H9 (cell line): ENCODE data around the gene HOXC10. TPM values are rescaled to one million over a fixed set of nuclear protein-coding genes. Genes with fewer than 3 reads are reported as not detected.

ENCODE experiments used
- DNase-seq: peaks from one replicate; pipeline ENCODE4 v3.0.0-alpha.2; 2017
- H2AFZ ChIP-seq: one replicate; pipeline ENCODE4 v1.6.1; 2013; ENCODE audit warnings: mild to moderate bottlenecking, low read length, control low read depth, moderate library complexity
- H2AK5ac ChIP-seq: 2 replicates; pipeline ENCODE4 v1.6.1; 2013; ENCODE audit warnings: low read length, control low read depth, mixed read lengths; ENCODE audit not compliant: insufficient read length
- H2BK120ac ChIP-seq: one replicate; pipeline ENCODE4 v1.6.1; 2013; ENCODE audit warnings: low read depth, mild to moderate bottlenecking, low read length, control low read depth, inconsistent platforms; ENCODE audit not compliant: poor library complexity, severe bottlenecking
- H2BK12ac ChIP-seq: 2 replicates; pipeline ENCODE4 v1.6.1; 2013; ENCODE audit warnings: low read length, control low read depth, mixed read lengths, low read depth; ENCODE audit not compliant: insufficient read length
- H2BK15ac ChIP-seq: 2 replicates; pipeline ENCODE4 v1.6.1; 2013; ENCODE audit warnings: low read depth, low read length, control low read depth
- H2BK20ac ChIP-seq: one replicate; pipeline ENCODE4 v1.6.1; 2013; ENCODE audit warnings: low read depth, mild to moderate bottlenecking, low read length, control low read depth, inconsistent platforms; ENCODE audit not compliant: poor library complexity, severe bottlenecking
- H2BK5ac ChIP-seq: 2 replicates; pipeline ENCODE4 v1.6.1; 2013; ENCODE audit warnings: low read length, control low read depth, mixed read lengths; ENCODE audit not compliant: insufficient read length
- H3K14ac ChIP-seq: 2 replicates; pipeline ENCODE4 v1.6.1; 2013; ENCODE audit warnings: low read length, control low read depth; ENCODE audit not compliant: insufficient read depth
- H3K18ac ChIP-seq: 2 replicates; pipeline ENCODE4 v1.6.1; 2013; ENCODE audit warnings: low read depth, mild to moderate bottlenecking, mixed read lengths, low read length, control low read depth; ENCODE audit not compliant: insufficient read length
- H3K23ac ChIP-seq: 2 replicates; pipeline ENCODE4 v1.6.1; 2013; ENCODE audit warnings: low read length, control low read depth, mixed read lengths, low read depth; ENCODE audit not compliant: insufficient read length
- H3K23me2 ChIP-seq: 2 replicates; pipeline ENCODE4 v1.6.1; 2013; ENCODE audit warnings: low read depth, mild to moderate bottlenecking, mixed read lengths, low read length, control low read depth; ENCODE audit not compliant: insufficient read length, poor library complexity, severe bottlenecking
- H3K27ac ChIP-seq: 2 replicates; pipeline ENCODE4 v1.5.1; 2013; ENCODE audit warnings: low read length, control low read depth, mixed read lengths, low read depth; ENCODE audit not compliant: insufficient read length
- H3K27me3 ChIP-seq: 2 replicates; pipeline ENCODE4 v1.6.1; 2013; ENCODE audit warnings: low read length, control low read depth, inconsistent platforms; ENCODE audit not compliant: insufficient read depth
- H3K4ac ChIP-seq: 2 replicates; pipeline ENCODE4 v1.6.1; 2013; ENCODE audit warnings: low read depth, mild to moderate bottlenecking, control low read depth, inconsistent platforms, low read length, moderate library complexity
- H3K4me1 ChIP-seq: 2 replicates; pipeline ENCODE4 v1.6.1; 2013; ENCODE audit warnings: low read length, control low read depth, inconsistent platforms; ENCODE audit not compliant: insufficient read depth
- H3K4me2 ChIP-seq: 2 replicates; pipeline ENCODE4 v1.6.1; 2013; ENCODE audit warnings: low read length, control low read depth, mixed read lengths; ENCODE audit not compliant: insufficient read length, insufficient read depth
- H3K56ac ChIP-seq: 2 replicates; pipeline ENCODE4 v1.6.1; 2013; ENCODE audit warnings: low read depth, mild to moderate bottlenecking, mixed read lengths, low read length, control low read depth; ENCODE audit not compliant: insufficient read length
- H3K79me1 ChIP-seq: 2 replicates; pipeline ENCODE4 v1.6.1; 2013; ENCODE audit warnings: low read depth, mild to moderate bottlenecking, moderate library complexity, low read length, control low read depth, inconsistent platforms; ENCODE audit not compliant: insufficient read depth, poor library complexity, severe bottlenecking
- H3K79me2 ChIP-seq: 2 replicates; pipeline ENCODE4 v1.6.1; 2013; ENCODE audit warnings: low read length, control low read depth, inconsistent platforms; ENCODE audit not compliant: insufficient read depth
- H3K9ac ChIP-seq: 2 replicates; pipeline ENCODE4 v1.6.1; 2013; ENCODE audit warnings: low read length, control low read depth, mixed read lengths; ENCODE audit not compliant: insufficient read length; ENCODE audit errors: extremely low read depth
- H3K9me3 ChIP-seq: one replicate; pipeline ENCODE4 v1.6.1; 2013; ENCODE audit warnings: low read depth, low read length, inconsistent platforms; ENCODE audit not compliant: control insufficient read depth
- H3T11ph ChIP-seq: one replicate; pipeline ENCODE4 v1.6.1; 2013; ENCODE audit warnings: mild to moderate bottlenecking, low read length, control low read depth, inconsistent platforms
- H4K20me1 ChIP-seq: one replicate; pipeline ENCODE4 v1.6.1; 2013; ENCODE audit not compliant: control insufficient read depth, insufficient read length, insufficient read depth
- H4K5ac ChIP-seq: 2 replicates; pipeline ENCODE4 v1.6.1; 2013; ENCODE audit warnings: low read depth, mild to moderate bottlenecking, mixed read lengths, low read length, control low read depth; ENCODE audit not compliant: insufficient read length
- H4K8ac ChIP-seq: replicated peaks from 2 replicates; pipeline ENCODE4 v1.6.1; 2013; ENCODE audit warnings: low read length, control low read depth, mixed read lengths, low read depth; ENCODE audit not compliant: insufficient read length
- H4K91ac ChIP-seq: 2 replicates; pipeline ENCODE4 v1.6.1; 2013; ENCODE audit warnings: low read depth, mild to moderate bottlenecking, moderate library complexity, mixed read lengths, low read length, control low read depth; ENCODE audit not compliant: insufficient read length
- H3K27ac Mint-ChIP-seq, 3 experiments: 2 replicates in 2 of 3; 3 replicates in 1 of 3; pipeline ENCODE4 v1.8.0; 2020 to 2021; ENCODE audit warnings: mixed read lengths in 3 of 3, mild to moderate bottlenecking in 1 of 3, moderate library complexity in 1 of 3
- H3K27me3 Mint-ChIP-seq: 2 replicates; pipeline ENCODE4 v1.8.0; 2021; ENCODE audit warnings: low read depth, mild to moderate bottlenecking, moderate library complexity, mixed read lengths
- H3K36me3 Mint-ChIP-seq, 3 experiments: 2 replicates in 2 of 3; 3 replicates in 1 of 3; pipeline ENCODE4 v1.8.0; 2020 to 2021; ENCODE audit warnings: low read depth in 3 of 3, mixed read lengths in 3 of 3; ENCODE audit not compliant: insufficient read depth in 1 of 3
- H3K4me1 Mint-ChIP-seq, 2 experiments: 2 replicates each; pipeline ENCODE4 v1.8.0; 2020; ENCODE audit warnings: mixed read lengths in 2 of 2
- H3K4me3 Mint-ChIP-seq, 2 experiments: 2 replicates in 1 of 2; 3 replicates in 1 of 2; pipeline ENCODE4 v1.8.0; 2020 to 2021; ENCODE audit warnings: mild to moderate bottlenecking in 2 of 2, mixed read lengths in 2 of 2, moderate library complexity in 1 of 2
- H3K9me3 Mint-ChIP-seq, 2 experiments: 2 replicates in 1 of 2; 3 replicates in 1 of 2; pipeline ENCODE4 v1.8.0; 2020; ENCODE audit warnings: mild to moderate bottlenecking in 2 of 2, mixed read lengths in 2 of 2, moderate library complexity in 1 of 2
- WGBS: extraction: QIAGEN DNeasy Blood & Tissue Kit; methylation state at CpG from one replicate; pipeline ENCODE4 v1.1.7; 2013; ENCODE audit warnings: missing lambda C conversion rate, low lambda C conversion rate, mixed read lengths; ENCODE audit not compliant: insufficient read length; ENCODE audit errors: extremely low coverage; 5-methylcytosine and 5-hydroxymethylcytosine counted together
- total RNA-seq: library from RNA; stranded (reverse); gene quantifications from 2 replicates; pipeline ENCODE4 v1.2.1, GENCODE V29; 2021
- TF ChIP-seq, protein P1 (sequence below): fragments of 200-600 bp; sonication (generic); conservative IDR thresholded peaks from 3 replicates; pipeline ENCODE4 v1.8.0; 2021; ENCODE audit warnings: antibody characterized with exemption, mild to moderate bottlenecking

HOXC10 gene
- total RNA-seq, 1 experiment from 2014 or later = not detected

DNA sequence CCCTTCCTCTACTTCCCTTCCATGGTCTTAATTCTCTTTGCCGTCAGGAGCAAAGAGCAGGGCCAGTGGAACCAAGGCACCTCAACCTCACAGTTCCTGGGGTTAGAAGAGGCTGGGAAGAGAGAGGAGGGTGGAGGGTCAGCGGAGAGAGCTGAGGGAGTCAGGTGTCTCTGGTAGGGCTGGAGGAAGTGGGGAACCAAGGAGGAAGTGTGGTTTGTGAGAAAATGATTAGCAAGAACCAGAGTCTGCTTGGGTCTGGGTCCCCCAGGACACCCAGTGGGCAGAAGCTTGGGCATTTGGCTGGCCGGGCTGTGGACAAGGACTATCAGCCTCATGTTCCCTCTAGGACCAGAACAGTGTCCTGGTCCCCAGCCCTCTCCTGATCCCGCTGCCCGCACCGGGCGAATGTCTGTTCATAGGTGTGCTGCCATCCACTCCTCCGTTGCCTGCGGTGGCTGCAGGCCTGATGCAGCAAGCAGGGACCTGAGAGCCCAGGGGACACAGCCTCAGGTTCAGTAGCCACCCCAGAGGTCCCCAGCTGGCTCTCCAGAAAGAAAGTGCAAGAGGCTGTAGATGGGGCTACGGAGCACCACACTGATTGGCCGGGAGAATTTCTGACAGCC, 27.9 kb upstream of the HOXC10 start:
- Histone ChIP-seq H3K4me2 (no peak overlapping the region), H2BK20ac (no peak overlapping the region), H3K56ac (no peak overlapping the region), H3K27ac (no peak overlapping the region), H3K4me1 (no peaks in the 10 kb centered on the region), H3K79me1 (no peaks in the 10 kb centered on the region), H2AFZ (no peak overlapping the region), H3T11ph (no peak overlapping the region), H3K79me2 (no peaks in the 10 kb centered on the region), H3K23me2 (no peaks in the 10 kb centered on the region), H3K14ac (no peak overlapping the region), H4K91ac (no peak overlapping the region), H3K18ac (no peak overlapping the region), H4K8ac (no peak overlapping the region), H2BK12ac (no peak overlapping the region), H2BK120ac (no peak overlapping the region), H2BK15ac (no peak overlapping the region), H4K5ac (no peak overlapping the region), H3K9me3 (no peaks in the 10 kb centered on the region), H3K4ac (no peak overlapping the region), H3K27me3 (peaks cover 99% of the 10 kb centered on the region), H3K23ac (no peak overlapping the region), H2BK5ac (no peak overlapping the region), H4K20me1 (no peaks in the 10 kb centered on the region), H2AK5ac (no peak overlapping the region), H3K9ac (no peak overlapping the region)
- no peaks in the 10 kb centered on the region; a peak in 2 of 7 replicates for H3K36me3 Mint-ChIP-seq
- TF ChIP-seq, protein P1, sequence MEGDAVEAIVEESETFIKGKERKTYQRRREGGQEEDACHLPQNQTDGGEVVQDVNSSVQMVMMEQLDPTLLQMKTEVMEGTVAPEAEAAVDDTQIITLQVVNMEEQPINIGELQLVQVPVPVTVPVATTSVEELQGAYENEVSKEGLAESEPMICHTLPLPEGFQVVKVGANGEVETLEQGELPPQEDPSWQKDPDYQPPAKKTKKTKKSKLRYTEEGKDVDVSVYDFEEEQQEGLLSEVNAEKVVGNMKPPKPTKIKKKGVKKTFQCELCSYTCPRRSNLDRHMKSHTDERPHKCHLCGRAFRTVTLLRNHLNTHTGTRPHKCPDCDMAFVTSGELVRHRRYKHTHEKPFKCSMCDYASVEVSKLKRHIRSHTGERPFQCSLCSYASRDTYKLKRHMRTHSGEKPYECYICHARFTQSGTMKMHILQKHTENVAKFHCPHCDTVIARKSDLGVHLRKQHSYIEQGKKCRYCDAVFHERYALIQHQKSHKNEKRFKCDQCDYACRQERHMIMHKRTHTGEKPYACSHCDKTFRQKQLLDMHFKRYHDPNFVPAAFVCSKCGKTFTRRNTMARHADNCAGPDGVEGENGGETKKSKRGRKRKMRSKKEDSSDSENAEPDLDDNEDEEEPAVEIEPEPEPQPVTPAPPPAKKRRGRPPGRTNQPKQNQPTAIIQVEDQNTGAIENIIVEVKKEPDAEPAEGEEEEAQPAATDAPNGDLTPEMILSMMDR = no peak
- H3K27ac Mint-ChIP-seq = no peak overlapping the region; a peak in 1 of 7 replicates
- H3K4me3 Mint-ChIP-seq = no peak overlapping the region
- peaks cover 4 to 11% of the 10 kb centered on the region in 2 experiments; a peak in 3 of 4 replicates for H3K4me1 Mint-ChIP-seq
- peaks cover 0 to 3% of the 10 kb centered on the region in 2 experiments; a peak in 2 of 5 replicates for H3K9me3 Mint-ChIP-seq
- DNase-seq = no peak
- peaks cover 99% of the 10 kb centered on the region for H3K27me3 Mint-ChIP-seq
- no CpG with 5 or more reads among the region's 11 CpGs for WGBS
